Fibroblast of pulmonary artery (primary cell): Measurements from ENCODE around the gene MSI2.

Experiments used
- DNase-seq: peaks from one replicate; pipeline ENCODE4 v3.0.0-alpha.2; 2010; ENCODE audit warnings: low read depth
- H3K4me3 ChIP-seq: replicated peaks from 2 replicates; pipeline ENCODE4 v1.5.1; 2011; ENCODE audit warnings: low read depth, mild to moderate bottlenecking, control low read depth, low read length, moderate library complexity
- TF ChIP-seq, protein P1 (sequence below): IDR thresholded peaks from 2 replicates; pipeline ENCODE4 v1.5.1; 2011; ENCODE audit warnings: mild to moderate bottlenecking, control low read depth, low read length, inconsistent platforms; ENCODE audit errors: missing control alignments

Gene MSI2

DNA sequence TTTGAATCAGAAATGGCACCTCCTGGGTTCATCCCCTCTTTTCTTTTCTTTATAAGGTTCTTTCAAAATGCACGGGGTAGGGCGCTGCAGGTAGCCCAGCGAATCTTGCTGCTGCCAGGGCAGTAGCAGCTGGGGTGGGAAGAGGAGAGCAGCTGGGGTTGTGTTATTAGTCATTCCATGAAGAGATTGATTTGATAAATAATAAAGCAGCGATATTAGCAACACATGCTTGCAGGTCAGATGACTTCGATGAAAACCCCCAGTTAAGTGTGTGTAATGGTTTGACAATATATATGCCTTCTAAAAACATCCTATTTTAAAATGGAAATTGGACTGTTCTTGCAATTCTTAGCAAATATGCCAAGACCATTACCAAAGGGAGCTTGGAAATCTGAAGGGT, 288.1 kb downstream of the MSI2 start:
- no peak overlapping the region for H3K4me3 ChIP-seq
- DNase-seq: no peak
- TF ChIP-seq, protein P1, sequence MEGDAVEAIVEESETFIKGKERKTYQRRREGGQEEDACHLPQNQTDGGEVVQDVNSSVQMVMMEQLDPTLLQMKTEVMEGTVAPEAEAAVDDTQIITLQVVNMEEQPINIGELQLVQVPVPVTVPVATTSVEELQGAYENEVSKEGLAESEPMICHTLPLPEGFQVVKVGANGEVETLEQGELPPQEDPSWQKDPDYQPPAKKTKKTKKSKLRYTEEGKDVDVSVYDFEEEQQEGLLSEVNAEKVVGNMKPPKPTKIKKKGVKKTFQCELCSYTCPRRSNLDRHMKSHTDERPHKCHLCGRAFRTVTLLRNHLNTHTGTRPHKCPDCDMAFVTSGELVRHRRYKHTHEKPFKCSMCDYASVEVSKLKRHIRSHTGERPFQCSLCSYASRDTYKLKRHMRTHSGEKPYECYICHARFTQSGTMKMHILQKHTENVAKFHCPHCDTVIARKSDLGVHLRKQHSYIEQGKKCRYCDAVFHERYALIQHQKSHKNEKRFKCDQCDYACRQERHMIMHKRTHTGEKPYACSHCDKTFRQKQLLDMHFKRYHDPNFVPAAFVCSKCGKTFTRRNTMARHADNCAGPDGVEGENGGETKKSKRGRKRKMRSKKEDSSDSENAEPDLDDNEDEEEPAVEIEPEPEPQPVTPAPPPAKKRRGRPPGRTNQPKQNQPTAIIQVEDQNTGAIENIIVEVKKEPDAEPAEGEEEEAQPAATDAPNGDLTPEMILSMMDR: no peak

DNA sequence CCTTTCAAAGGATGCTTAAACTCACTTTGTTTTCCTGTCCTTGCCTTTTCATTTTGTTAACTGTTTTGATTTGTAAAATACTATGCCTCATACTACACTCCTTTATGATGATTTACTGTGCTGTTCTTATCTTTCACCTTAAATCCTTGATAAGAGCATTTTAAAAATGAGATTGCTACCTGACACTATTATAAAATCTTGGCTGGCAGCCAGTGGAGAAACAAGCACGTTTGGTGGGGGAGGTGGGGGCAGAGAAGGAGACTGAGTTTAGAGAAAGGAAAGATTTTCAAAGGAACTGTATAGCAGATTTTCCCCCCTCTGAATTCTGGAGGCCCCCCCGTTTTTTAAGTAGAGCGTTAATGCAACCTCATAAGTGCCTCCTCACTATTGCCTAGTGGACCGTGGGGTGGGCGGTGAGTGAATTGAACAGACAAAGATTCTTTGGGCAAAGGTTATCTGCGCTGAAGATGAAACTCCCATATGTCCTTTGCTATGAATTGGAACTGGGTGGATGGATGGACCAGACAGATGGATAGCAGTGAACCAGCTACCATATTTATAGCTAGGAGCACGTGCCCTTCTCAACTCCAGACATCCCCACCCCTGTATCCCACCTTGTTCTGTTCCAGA, 288.6 kb downstream of the MSI2 start:
- no peak overlapping the region for H3K4me3 ChIP-seq
- TF ChIP-seq, protein P1: no peak
- no peak for DNase-seq

DNA sequence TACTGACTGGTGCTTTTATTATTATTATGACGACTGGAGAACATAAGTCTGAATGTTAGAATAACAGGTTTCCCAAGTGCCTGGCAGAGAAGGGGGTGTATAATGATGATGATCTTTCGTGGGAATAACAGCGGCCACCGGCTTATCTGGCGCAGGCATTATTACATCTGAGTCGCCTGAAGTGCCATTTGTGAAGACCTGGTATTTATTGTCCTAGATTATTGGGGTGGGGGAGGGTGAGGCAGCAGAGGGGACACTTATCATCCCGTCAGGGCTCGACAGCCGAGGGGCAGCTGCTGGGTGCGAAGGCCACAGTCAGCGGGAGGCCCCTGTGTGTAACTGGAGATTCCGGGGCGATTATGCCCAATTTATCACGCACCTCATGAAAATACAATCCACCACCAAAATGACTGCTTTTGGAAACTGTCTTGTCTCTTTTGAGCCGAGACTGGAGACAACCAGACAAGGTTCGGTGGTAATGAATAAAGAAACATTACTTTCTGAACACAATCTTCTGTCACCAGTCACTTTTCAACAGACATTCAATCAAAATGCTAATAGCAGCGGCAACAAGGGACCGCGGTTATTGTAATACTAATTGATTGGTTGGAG, 289.5 kb downstream of the MSI2 start:
- H3K4me3 ChIP-seq: no peak overlapping the region
- no peak for DNase-seq
- TF ChIP-seq, protein P1: no peak

DNA sequence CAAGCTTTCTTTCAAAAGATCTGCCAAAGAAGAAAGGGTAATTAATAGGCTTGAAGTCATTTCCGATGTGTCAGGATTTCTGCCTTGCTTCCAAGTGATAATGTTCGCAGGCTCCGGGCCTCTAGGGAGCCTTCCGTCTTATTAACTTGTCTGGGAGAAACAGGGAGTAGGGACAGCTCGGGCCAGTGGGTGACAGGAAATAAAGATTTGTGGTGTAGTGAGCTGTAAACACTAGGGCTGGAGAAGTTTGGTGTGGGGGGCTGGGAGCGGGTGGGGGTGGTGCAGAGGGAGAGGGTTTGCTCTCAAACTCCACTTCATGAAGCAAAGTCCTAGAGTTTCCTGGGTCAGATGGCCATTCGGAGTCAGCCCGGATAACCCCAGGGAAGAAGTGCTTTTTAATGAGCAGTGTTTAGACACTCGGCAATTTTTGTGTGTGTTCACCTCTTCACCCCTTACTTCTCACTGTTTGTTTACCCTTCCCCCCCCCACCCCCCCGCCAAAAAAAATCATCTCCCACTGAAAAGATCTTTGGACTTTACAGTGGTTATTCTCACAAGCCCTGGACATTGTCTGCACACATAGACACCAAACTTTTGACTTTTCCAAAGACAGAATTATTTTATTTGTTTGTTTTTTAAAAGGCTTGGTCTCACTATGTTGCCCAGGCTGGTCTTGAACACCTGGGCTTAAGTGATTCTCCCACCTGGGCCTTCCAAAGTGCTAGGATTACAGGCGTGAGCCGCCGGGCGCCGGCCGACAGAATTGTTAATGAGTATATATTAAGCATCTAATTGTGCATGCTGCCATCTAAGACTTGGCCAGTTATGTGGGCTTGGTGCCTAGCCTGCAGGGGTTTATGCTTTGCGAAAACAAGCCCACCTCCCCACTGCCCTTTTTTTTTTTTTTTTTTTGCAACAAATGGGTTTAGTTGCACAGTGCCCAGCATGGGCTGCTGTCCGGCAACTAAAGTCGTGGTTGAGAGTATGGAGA, 292.4 kb downstream of the MSI2 start:
- peak; percentile 35 for DNase-seq

DNA sequence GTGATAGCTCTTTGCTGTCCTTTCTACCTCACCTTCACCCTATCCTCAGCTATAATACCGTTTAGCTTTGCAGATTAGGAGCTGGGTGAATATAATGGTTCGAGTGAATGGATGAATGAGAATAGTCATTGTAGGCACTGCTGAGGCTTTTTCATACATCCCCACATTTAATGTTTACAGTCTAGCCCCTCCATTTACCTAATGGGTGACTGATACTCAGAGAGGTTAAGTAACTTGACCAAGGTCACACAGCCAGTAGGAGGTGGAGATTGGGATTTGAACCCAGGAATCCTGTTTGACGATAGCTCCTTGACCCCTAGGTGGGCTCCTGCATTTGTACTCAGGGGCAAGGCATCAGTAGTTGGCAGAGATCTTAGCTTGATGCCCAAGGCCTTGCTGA, 293.1 kb downstream of the MSI2 start:
- no peak overlapping the region for H3K4me3 ChIP-seq
- TF ChIP-seq, protein P1: no peak
- no peak for DNase-seq

More for the DNA sequence above, 292.4 kb downstream of the MSI2 start:
- no peak overlapping the region for H3K4me3 ChIP-seq
- TF ChIP-seq, protein P1: no peak

DNA sequence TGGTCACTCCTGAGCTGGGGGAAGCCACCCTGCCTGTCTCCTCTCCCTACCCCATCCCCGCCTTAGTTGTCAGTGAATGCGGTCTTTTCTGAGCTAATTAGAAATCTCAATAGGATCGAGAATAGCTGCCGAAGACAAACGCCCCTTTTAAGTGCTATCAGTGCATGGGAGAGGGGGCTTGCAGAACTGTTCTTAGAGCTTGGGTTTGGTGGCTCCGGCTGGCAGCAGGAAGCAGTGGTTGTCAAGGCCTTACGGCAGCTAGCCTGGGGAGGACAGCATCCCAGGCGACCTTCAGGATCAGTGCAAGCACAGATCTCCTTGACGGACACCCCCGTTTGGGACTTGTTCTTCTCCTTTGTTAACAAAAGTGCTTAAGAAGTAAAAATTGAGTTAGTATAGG, 293.7 kb downstream of the MSI2 start:
- DNase-seq: no peak
- no peak overlapping the region for H3K4me3 ChIP-seq
- TF ChIP-seq, protein P1: no peak
